Measurements from ENCODE around the gene PRIMA1. TPM values are rescaled to one million over a fixed set of nuclear protein-coding genes. Genes with fewer than 3 reads are reported as not detected.

PRIMA1 gene
- under 0.01 TPM in 1 of 2 replicates, not detected in the other for total RNA-seq

GRCh38 chr14:93788293-93788542 lies at the start of gene PRIMA1:
TSS of gene PRIMA1 (minus strand) at chr14:93788485. CDS start at chr14:93787718, 767 bp downstream.

Other genes starting within 250 kb of the PRIMA1 start
- not detected in 2 replicates for gene FAM181A, start 138.9 kb upstream of the PRIMA1 start, total RNA-seq
- gene ASB2, start 188.1 kb upstream of the PRIMA1 start, total RNA-seq: 1.2 and 3.5 TPM in 2 replicates
- gene CCDC197, start 208.8 kb upstream of the PRIMA1 start, total RNA-seq: not detected in 2 replicates
- 1.00 and 2.4 TPM in 2 replicates for gene OTUB2, start 237.9 kb upstream of the PRIMA1 start, total RNA-seq

All from uterine smooth muscle cell (primary cell).